ENCODE data around the gene SH3RF1.

DNA sequence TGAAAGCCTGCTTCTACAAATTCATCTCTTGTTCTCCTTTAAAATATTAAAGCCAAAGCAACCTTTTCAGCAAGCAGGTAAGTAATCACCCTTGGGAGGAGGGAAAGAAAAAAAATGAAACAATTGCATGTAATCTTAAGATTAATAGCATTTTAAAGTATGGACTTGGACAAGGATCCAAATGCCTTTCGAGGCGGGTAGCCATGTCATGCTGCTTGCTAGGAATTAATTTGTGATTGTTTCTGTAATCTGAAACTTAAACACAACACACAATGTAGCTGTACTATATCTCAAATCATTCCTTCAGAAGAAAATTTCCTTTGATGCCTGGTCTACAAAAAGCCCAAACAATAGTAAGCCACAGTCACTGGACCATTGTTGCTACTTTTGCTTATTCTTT lies 148.3 kb downstream of the SH3RF1 start:
- TF ChIP-seq, protein P1, sequence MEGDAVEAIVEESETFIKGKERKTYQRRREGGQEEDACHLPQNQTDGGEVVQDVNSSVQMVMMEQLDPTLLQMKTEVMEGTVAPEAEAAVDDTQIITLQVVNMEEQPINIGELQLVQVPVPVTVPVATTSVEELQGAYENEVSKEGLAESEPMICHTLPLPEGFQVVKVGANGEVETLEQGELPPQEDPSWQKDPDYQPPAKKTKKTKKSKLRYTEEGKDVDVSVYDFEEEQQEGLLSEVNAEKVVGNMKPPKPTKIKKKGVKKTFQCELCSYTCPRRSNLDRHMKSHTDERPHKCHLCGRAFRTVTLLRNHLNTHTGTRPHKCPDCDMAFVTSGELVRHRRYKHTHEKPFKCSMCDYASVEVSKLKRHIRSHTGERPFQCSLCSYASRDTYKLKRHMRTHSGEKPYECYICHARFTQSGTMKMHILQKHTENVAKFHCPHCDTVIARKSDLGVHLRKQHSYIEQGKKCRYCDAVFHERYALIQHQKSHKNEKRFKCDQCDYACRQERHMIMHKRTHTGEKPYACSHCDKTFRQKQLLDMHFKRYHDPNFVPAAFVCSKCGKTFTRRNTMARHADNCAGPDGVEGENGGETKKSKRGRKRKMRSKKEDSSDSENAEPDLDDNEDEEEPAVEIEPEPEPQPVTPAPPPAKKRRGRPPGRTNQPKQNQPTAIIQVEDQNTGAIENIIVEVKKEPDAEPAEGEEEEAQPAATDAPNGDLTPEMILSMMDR (CRISPR knock-in tag; IDR thresholded peaks at IDR 0.05): no peak
- TF ChIP-seq NFYB (CRISPR knock-in tag; IDR thresholded peaks at IDR 0.05): no peak

All from HepG2 (cell line).